Hindlimb muscle (tissue), 1 donor: Measurements from ENCODE around the gene COL16A1. TPM values are rescaled to one million over a fixed set of nuclear protein-coding genes. Genes with fewer than 3 reads are reported as not detected.
A peak's percentile ranks its signal among the peaks of the same experiment; 100 is the strongest.

Source experiments
- DNase-seq: peaks from one replicate; pipeline ENCODE4 v3.0.0-alpha.2; 2013
- polyA plus RNA-seq: library from polyadenylated mRNA; unstranded; fragments of 120-200 nt; gene quantifications from one replicate; pipeline ENCODE4 v1.2.1, GENCODE V29; 2013; ENCODE audit not compliant: insufficient read length

COL16A1 gene
- polyA plus RNA-seq, 1 donor = 121 TPM

- DNase-seq = no peak
These were observed 81.7 kb downstream of the COL16A1 start for GRCh38 chr1:31621847-31622730.

DNA sequence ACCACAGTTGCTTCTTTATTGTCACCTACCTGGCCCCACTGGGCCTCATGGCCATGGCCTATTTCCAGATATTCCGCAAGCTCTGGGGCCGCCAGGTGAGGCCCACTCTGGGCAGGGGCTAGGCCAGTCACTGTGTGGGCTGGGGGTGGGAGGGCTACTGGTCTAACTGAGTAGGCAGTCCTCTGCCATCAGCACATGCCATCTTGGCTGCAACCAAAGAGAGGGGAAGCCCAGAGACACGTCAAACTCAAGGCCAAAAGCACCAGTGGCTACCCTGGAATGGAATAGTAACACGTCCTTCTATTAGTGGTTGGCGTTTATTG is 82.4 kb downstream of the COL16A1 start:
- DNase-seq = no peak

GRCh38 chr1:31620631-31621497 is 83.0 kb downstream of the COL16A1 start:
- DNase-seq = no peak

DNA sequence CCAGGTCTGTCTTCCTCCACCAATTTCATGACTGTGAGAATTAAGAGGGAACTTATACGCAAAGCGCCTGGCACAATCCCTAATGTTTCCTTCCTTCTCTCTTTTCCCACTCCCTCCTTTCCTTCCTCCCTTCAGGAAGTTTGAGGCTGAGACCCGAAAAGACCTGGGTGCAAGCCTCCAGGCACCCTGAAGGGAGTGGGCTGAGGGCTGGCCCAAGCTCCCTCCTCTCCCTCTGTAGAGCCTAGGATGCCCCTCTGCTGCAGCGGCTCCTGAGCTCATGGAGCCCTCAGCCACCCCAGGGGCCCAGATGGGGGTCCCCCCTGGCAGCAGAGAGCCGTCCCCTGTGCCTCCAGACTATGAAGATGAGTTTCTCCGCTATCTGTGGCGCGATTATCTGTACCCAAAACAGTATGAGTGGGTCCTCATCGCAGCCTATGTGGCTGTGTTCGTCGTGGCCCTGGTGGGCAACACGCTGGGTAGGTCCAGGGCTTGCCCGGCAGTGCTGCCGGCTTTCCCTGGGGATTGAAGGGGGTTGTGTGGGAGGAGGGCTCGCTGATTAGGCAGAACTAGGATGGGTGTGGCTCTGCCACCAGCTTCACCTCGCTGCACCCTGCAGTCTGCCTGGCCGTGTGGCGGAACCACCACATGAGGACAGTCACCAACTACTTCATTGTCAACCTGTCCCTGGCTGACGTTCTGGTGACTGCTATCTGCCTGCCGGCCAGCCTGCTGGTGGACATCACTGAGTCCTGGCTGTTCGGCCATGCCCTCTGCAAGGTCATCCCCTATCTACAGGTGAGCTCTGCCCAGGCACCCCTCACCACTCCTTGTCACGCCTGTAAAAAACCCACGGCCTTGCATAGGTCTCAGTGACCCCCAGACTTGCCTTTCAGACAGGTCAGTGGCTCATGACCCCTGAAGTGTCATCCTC is 84.6 kb downstream of the COL16A1 start:
- no peak for DNase-seq

DNA sequence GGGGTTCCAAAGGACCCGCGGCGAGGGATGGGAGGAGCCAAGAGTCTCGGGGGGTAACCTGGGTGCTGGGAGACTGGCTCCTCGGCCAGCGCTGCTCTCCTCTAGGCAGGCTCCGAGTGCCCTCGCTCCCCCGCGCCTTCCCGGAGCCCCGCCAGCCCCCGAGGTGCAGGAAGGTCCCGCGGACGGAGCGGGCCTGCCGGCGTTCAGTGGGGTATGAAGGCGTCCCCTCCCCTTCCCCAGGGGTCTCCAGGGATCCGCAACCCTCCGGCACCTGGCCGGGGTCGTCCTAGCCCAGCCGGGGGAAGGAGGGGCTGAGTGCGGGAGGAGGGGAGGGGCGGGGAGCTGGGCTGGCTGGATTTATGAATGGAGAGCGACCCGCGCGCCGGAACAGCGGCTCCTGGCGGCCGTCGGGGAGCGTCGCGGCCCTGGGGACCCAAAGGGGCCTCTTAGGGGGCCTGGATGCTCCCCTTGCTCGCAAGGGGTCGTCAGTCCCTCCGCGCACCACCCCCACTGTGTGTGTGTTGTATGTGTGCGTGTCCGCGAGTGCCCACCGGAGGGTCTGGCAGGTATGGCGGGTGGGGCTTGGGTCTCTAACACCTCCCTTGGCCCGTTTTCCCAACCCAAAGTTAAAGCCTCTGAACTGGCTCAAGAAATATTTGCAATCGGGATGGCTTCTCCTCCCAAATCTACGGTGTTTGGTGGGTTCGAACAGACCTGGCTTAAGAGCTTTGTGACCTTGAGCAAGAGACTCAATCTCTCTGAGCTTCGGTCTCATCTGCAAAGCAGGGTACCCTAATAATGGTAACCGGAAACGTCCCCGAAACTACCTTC is 85.7 kb downstream of the COL16A1 start:
- DNase-seq = peak; percentile 41

DNA sequence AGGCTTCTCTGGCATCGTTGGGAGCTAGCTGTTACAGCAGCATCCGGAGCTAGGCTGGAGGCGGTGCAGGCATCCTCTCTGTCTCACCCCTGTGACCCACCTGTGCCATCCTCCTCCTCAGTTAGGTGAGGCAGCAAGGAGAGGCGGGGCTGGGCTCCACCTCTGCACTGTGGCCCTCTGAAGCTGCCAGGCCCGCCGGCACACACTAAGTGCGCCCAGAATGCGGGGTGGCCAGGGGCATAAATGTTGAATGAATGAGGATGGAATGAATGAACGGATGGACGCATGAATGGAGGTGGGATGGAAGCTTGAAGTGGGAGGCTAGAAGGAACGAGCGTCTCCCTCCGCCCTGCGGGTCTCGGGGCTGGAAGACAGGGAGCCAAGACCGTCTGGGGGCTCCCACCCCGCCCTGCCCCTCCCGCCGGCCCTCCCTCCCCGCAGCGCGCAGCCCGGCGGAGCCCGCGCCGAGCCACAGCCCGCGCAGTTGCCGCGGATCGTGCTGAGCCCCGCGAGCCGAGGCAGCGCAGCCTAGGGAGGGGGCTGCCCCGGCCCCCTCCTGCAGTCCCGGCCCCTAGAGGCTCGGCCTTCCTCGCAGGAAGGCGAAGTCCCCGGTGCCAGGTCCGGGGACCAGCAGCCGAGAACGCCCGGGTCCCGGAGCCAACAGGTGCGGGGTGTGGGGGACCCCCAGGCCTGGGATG is 86.5 kb downstream of the COL16A1 start, which contains the start of gene HCRTR1:
TSS of gene HCRTR1 (plus strand) at position 472 of the 698 bp plus-strand sequence. CDS start 1,504 bp downstream, outside the sequence.
- DNase-seq = no peak

- DNase-seq = no peak
These were observed 87.9 kb downstream of the COL16A1 start for GRCh38 chr1:31615939-31616338.

DNA sequence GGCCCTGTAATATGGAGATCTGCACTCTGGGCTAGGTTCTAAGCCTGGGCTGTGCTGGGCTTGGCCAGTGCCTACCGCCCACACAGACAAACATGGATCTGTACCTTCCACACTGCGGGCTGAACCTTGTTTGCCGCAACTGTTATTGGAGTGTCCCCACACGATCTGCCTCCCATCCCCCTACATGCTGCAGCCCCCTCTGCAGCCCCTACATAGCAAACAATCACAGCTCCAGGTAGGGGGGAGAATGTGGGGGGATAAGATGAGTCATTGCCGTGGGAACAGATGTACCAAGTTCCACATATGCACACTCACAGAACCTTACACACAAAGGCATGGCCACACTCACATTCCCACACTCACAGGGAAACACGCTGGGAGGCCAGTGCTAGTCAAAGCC is 88.4 kb downstream of the COL16A1 start:
- no peak for DNase-seq

GRCh38 chr1:31614414-31615005 is 89.3 kb downstream of the COL16A1 start:
- no peak for DNase-seq

- DNase-seq = no peak
These were observed 94.2 kb downstream of the COL16A1 start for GRCh38 chr1:31609514-31610118.

GRCh38 chr1:31607360-31607759 is 96.5 kb downstream of the COL16A1 start:
- no peak for DNase-seq

DNA sequence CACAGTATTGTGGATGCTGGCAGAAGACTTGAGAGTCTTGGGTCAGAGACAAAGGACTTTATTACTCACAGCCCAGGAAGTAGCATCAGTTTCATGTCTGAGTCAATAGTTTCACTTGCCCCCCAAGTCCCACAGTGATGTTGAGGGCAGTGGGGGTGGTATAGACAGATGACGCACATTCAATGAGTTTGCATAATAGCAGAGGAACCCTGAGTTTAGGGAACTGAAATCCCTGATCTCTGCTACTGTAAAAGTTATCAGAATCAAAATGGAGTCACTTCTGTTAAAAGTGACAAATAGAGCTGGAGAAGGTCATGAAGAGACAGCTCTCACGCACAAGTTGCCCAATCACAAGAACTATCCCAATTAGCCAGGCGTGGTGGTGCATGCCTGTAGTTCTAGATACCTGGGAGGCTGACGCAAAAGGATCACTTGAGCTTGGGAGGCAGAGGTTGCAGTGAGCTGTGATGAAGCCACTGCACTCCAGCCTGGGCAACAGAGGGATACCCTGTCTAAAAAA is 97.8 kb downstream of the COL16A1 start:
- DNase-seq = no peak

Other genes with a start within 250 kb of the COL16A1 start
- 29.9 TPM for gene TINAGL1, start 127.5 kb downstream of the COL16A1 start, polyA plus RNA-seq
- gene HCRTR1, start 86.3 kb downstream of the COL16A1 start, polyA plus RNA-seq = 0.23 TPM
- 38.3 TPM for gene PEF1, start 59.1 kb downstream of the COL16A1 start, polyA plus RNA-seq
- 17.6 TPM for gene ADGRB2, start 60.3 kb upstream of the COL16A1 start, polyA plus RNA-seq
- gene SPOCD1, start 112.0 kb upstream of the COL16A1 start, polyA plus RNA-seq = 0.52 TPM
- 205 TPM for gene PTP4A2, start 234.4 kb upstream of the COL16A1 start, polyA plus RNA-seq